Measurements from ENCODE around the gene PRPF19.

The PRPF19 gene

GRCh38 chr11:60900673-60901404 is 5.5 kb downstream of the PRPF19 start:
- no peak for DNase-seq

- DNase-seq = no peak
Observed at GRCh38 chr11:60899977-60900376, 6.4 kb downstream of the PRPF19 start.

- DNase-seq = peak; percentile 23
Observed at GRCh38 chr11:60899046-60899936, 7.1 kb downstream of the PRPF19 start.

- DNase-seq = no peak
Observed at GRCh38 chr11:60897496-60897895, 8.9 kb downstream of the PRPF19 start.

GRCh38 chr11:60895687-60896086 is 10.7 kb downstream of the PRPF19 start:
- no peak for DNase-seq

GRCh38 chr11:60891103-60891741 is 15.2 kb downstream of the PRPF19 start:
- DNase-seq = no peak

- no peak for DNase-seq
Observed at GRCh38 chr11:60890696-60891095, 15.7 kb downstream of the PRPF19 start.

- no peak for DNase-seq
Observed at GRCh38 chr11:60889869-60890311, 16.5 kb downstream of the PRPF19 start.

GRCh38 chr11:60887556-60887955 is 18.8 kb downstream of the PRPF19 start:
- peak; percentile 76 for DNase-seq

GRCh38 chr11:60880643-60881282 is 25.6 kb downstream of the PRPF19 start:
- DNase-seq = peak; percentile 79

GRCh38 chr11:60879971-60880588 is 26.3 kb downstream of the PRPF19 start:
- DNase-seq = no peak

GRCh38 chr11:60879104-60879503 is 27.3 kb downstream of the PRPF19 start:
- no peak for DNase-seq

- no peak for DNase-seq
Observed at GRCh38 chr11:60878245-60879101, 27.9 kb downstream of the PRPF19 start.

GRCh38 chr11:60876168-60876485 is 30.3 kb downstream of the PRPF19 start:
- no peak for DNase-seq

GRCh38 chr11:60875366-60876167 is 30.8 kb downstream of the PRPF19 start:
- DNase-seq = no peak

GRCh38 chr11:60874421-60875365 is 31.7 kb downstream of the PRPF19 start:
- DNase-seq = no peak

- no peak for DNase-seq
Observed at GRCh38 chr11:60873533-60873932, 32.9 kb downstream of the PRPF19 start.

GRCh38 chr11:60872961-60873524 is 33.3 kb downstream of the PRPF19 start:
- DNase-seq = no peak
